NCI-H2227 (cell line): ENCODE results near the gene FAT2.
"Not testable (repeated sequence)": the region's sequence is repeated elsewhere in the genome, so short reads cannot be mapped to it uniquely, and the experiment has no call there.

Source experiments
- DNase-seq: peaks from one replicate; lab custom pipeline; 2025; ENCODE audit not compliant: unreplicated experiment; lab: John Stamatoyannopoulos, UW

The FAT2 gene

GRCh38 chr5:151581812-151582583 is 9.1 kb downstream of the FAT2 start:
- no peak for DNase-seq

- DNase-seq = peak; percentile 1
These were observed 9.8 kb downstream of the FAT2 start for GRCh38 chr5:151581347-151581746.

- DNase-seq = no peak
These were observed 10.3 kb downstream of the FAT2 start for GRCh38 chr5:151580858-151581257.

GRCh38 chr5:151580239-151580638 is 10.9 kb downstream of the FAT2 start:
- peak; percentile 1 for DNase-seq

- DNase-seq = not testable (repeated sequence)
These were observed 12.0 kb downstream of the FAT2 start for GRCh38 chr5:151579146-151579545.

- DNase-seq = no peak
These were observed 12.7 kb downstream of the FAT2 start for GRCh38 chr5:151578326-151579025.

GRCh38 chr5:151577566-151577965 is 13.6 kb downstream of the FAT2 start:
- DNase-seq = no peak

GRCh38 chr5:151574444-151574996 is 16.6 kb downstream of the FAT2 start:
- DNase-seq = no peak

GRCh38 chr5:151572657-151573368 is 18.3 kb downstream of the FAT2 start:
- DNase-seq = no peak

- DNase-seq = no peak
These were observed 19.6 kb downstream of the FAT2 start for GRCh38 chr5:151571270-151572173.

- no peak for DNase-seq
These were observed 20.4 kb downstream of the FAT2 start for GRCh38 chr5:151570512-151571269.

- no peak for DNase-seq
These were observed 21.1 kb downstream of the FAT2 start for GRCh38 chr5:151570058-151570457.

GRCh38 chr5:151569132-151570046 is 21.7 kb downstream of the FAT2 start:
- no peak for DNase-seq

- DNase-seq = no peak
These were observed 23.1 kb downstream of the FAT2 start for GRCh38 chr5:151568036-151568435.

- no peak for DNase-seq
These were observed 25.2 kb downstream of the FAT2 start for GRCh38 chr5:151565971-151566370.

GRCh38 chr5:151562019-151562707 is 29.0 kb downstream of the FAT2 start:
- no peak for DNase-seq

- no peak for DNase-seq
These were observed 33.2 kb downstream of the FAT2 start for GRCh38 chr5:151557951-151558350.

- DNase-seq = no peak
These were observed 33.7 kb downstream of the FAT2 start for GRCh38 chr5:151557466-151557865.
